Epithelial cell of prostate (primary cell): ENCODE measurements around the gene MAP3K10.
A peak's percentile ranks its signal among the peaks of the same experiment; 100 is the strongest.
"Not testable (repeated sequence)": the region's sequence is repeated elsewhere in the genome, so short reads cannot be mapped to it uniquely, and the experiment has no call there.

Source experiments
- DNase-seq: peaks from one replicate; pipeline ENCODE4 v3.0.0-alpha.2; 2011; ENCODE audit warnings: low read depth, low spot score
- H3K27ac ChIP-seq: fragments of 450-650 bp; 2 replicates; pipeline ENCODE4 v1.5.1; 2017; ENCODE audit warnings: mild to moderate bottlenecking

Gene MAP3K10

GRCh38 chr19:40214936-40215335 is 23.7 kb downstream of the MAP3K10 start:
- no peak overlapping the region for H3K27ac ChIP-seq
- DNase-seq: no peak

- no peak overlapping the region for H3K27ac ChIP-seq
- DNase-seq: no peak
Measured at GRCh38 chr19:40216013-40216776, 25.0 kb downstream of the MAP3K10 start.

GRCh38 chr19:40216777-40217026 is 25.5 kb downstream of the MAP3K10 start:
- DNase-seq: no peak
- H3K27ac ChIP-seq: no peak overlapping the region

DNA sequence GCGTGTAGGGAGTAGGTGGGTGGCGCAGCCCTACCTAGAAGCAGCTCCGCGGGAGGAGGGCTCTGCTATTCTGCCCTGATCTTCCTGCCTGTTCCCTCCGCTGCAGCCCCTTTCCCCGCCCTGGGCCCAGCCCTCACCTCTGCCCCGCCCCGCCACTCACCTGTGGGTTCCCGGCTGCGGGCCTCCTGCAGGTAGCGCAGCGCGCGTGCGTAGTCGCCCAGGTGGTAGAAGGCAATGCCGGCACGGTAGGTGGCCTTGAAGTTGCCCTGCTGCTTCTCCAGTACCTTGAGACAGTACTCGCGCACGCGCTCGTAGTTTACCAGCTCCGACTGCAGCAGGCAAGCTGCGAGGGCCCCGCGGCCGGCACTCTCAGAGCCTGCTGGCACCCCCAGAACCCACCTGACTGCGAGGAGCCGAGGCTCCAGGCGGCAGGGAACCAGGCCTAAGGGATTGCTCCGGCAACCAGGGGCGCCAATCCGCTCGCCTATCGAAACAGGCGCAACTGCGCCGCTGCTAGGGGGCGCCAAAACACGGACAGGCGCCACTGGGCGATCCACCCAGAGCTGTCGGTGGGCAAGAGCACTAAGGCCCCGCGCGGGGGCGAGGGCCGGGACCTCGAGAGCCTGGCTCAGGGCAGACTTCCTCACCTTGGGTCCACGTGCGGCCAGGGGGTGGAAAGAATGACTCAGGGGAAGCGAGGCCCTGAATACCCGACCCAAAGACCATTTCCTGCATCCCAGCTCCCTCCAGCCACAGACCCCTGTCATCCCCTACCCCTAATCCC is 26.0 kb downstream of the MAP3K10 start:
- H3K27ac ChIP-seq: no peak overlapping the region
- no peak for DNase-seq

DNA sequence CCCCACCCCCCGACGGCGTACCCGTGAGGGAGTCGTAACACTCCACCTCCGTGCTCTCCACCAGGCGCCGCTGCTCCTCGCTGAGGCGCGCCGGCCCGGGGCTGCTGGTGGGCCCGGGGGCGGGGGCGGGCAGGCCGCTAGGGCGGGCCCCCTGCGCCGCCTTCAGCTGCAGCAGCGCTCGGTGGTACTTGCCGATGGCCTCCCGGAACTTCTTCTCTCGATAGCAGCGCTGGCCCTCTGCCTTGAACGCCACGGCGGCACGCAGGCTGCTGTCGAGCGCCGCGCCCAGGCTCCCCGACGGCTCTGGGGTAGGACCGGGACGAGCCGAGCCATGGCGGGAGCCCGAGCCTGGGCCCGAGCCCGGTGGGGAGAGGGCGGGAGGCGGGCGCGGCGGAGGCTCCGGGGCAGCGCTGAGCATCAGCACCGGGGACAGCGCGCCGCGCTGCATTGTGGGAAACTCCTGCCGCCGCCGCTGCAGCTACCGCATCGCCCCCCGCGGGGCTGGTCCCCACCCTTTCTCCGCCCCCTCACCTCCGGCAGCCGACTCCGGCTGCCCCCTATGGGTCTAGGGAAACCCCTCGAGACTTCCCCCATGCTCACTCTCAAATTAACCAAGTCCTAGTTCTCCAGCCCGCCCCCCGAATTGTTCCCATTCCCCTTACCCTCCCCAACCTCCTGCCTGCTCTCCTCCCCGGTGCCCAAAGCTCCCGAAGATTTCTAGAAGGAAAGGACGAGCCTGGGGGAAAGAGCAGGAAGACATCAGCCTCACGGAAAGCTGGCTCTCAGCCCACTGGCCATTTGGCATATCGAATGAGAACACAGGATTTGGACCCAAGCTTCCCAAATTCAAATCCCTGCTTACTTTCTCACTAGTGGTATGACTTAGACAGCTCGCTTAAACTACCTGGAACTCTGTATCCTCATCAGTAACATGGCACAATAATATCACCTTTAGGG is 27.0 kb downstream of the MAP3K10 start, which contains the start of gene TTC9B:
Gene TTC9B, minus strand, starts transcription at position 451 of the 957 bp plus-strand sequence. Its CDS starts 3 bp downstream, at position 448.
- DNase-seq: no peak
- H3K27ac ChIP-seq: no peak within 1 kb of the TSS

DNA sequence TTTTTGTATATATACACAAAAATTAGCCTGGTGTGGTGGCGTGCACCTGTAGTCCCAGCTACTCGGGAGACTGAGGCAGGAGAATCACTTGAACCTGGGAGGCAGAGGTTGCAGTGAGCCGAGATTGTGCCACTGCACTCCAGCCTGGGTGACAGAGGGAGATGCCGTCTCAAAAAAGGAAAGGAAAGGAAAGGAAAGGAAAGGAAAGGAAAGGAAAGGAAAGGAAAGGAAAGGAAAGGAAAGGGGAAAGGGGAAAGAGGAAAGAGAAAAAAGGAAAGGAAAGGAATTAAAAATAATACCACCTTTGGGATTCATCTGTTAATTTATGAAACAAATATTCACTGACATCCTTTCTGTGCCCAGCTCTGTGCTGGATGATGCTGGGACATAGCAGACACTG is 27.8 kb downstream of the MAP3K10 start:
- DNase-seq, H3K27ac ChIP-seq: not testable (repeated sequence)

- H3K27ac ChIP-seq: peak overlapping the region; percentile 42
- peak; percentile 52 for DNase-seq
Measured at GRCh38 chr19:40219721-40220276, 28.6 kb downstream of the MAP3K10 start.

DNA sequence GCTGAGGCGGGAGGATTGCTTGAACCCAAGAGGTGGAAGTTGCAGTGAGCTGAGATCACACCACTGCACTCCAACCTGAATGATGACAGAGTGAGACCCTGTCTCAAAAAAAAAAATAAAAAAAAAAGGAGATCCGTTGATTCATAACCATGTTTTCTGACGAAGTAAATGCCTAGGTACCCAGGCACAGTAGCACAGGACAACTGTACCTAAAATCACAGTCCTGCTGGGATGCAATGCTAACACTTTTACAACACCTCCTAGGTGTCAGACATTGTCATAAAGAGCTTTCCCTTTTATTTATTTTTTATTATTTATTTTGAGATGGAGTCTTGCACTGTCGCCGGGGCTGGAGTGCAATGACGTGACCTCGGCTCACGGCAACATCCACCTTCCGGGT is 29.4 kb downstream of the MAP3K10 start:
- H3K27ac ChIP-seq: no peak overlapping the region
- no peak for DNase-seq

- DNase-seq: peak; percentile 48
- no peak overlapping the region for H3K27ac ChIP-seq
Measured at GRCh38 chr19:40221858-40222619, 30.8 kb downstream of the MAP3K10 start.

DNA sequence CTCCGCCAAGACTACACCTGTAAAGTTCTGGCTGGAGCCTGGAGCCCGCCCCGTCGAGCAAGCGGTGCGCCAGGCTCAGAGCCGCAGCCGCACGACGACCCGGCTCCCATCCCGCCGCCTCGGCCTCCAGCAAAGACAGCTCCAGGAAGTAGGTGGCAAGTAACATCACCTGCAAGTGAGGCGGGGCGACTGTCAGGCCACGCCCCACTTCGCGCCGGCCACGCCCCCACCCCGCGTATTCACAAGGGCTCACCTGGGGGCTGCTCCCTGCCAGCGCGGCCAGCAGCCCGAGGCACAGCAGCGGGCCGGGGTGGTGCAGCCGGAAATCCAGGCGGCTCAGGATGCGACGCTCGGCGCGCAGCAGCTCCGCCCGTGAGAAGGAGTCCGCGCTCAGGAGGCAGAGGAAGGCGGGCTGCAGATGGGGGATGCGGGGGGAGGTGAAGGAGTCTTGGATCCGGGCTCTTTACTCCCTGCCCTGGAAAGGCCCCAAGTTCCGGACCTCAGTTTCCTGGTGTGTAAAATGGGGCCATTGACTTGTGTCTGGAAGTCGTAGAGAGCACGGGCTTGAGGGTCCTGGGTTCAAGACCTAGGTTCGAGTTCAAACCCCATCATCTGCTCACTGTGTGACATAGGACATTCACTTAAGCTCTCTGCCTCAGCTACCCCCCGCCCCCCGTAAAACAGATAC is 32.1 kb downstream of the MAP3K10 start:
- no peak overlapping the region for H3K27ac ChIP-seq
- no peak for DNase-seq

- no peak overlapping the region for H3K27ac ChIP-seq
- DNase-seq: peak; percentile 37
Measured at GRCh38 chr19:40224342-40225150, 33.3 kb downstream of the MAP3K10 start.

DNA sequence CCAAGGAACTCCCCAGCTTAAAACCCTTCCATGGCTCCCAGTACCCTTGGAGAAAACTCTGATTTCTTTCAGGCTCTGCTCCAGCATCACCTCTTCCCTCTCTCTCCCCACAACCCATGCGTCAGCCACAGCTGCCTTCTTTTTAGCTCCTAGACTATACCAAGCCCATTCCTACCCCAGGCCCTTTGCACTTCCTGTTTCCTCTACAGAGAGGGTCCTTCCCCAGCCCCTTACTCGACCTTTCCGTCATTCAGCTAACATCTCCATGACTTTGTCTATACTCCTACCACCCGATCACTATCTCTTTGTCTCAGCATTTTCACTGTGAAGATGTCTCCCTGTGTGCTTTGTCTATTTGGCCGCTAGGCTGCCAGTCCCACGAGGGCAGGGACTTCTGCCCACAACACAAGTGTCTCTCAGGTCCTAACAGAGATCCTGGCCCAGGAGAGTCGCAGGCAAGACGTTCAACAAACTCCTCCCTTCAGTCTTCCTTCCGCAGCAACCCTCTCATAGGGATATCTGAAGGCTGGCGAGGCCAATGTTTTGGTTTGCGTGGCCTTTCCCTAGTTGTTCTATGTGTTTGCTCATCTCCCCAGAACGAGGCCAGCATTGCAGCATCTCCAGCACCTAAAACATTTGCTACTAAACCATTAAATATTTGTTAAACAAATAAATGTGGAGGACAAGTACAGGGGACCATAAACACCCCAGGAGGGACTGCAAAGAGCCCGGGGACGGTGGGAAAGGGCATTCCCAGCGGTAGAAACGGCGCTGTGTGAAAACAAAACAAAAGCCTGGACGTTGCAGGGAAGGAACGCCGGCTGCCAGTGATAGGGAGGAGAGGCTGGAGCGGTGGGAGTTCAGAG is 34.4 kb downstream of the MAP3K10 start:
- H3K27ac ChIP-seq: no peak overlapping the region
- no peak for DNase-seq

DNA sequence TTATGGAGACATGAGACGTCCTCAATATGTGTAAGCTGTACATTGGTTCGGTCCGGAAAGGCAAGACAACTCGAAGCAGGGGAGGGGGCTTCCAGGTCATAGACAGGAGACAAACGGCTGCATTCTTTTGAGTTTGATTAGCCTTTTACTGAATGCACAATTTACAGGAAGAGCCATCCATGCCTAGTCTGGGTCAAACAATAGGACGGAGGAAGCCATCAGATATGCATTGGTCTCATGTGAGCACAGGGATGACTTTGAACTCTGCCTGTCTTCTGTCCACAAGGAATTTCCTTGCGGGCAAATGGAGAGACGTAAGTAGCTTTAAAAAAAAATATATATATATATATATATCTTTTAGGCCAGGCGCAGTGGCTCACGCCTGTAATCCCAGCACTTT is 37.1 kb downstream of the MAP3K10 start:
- H3K27ac ChIP-seq: no peak overlapping the region
- DNase-seq: no peak

- no peak overlapping the region for H3K27ac ChIP-seq
- DNase-seq: no peak
Measured at GRCh38 chr19:40228863-40229262, 37.6 kb downstream of the MAP3K10 start.

DNA sequence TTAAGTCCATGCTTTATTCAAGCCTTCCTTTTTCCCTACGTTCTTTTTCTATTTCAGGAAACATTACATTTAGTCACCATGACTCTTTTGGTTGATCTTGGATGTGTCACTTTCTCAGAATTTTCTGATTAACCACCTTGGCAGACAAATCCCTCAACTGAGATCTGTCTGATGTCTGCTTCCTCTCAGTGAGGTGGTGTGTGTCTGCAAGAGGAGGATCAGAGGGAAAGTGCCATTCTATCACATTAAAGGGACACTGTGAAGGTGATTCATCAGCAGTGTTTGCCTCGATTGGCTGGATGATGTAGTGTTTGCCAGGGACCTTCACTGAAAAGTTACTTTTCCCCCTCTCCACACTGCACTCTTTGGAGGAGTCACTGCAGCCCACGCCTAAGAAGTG is 38.3 kb downstream of the MAP3K10 start:
- no peak for DNase-seq
- H3K27ac ChIP-seq: no peak overlapping the region

GRCh38 chr19:40229926-40230417 is 38.7 kb downstream of the MAP3K10 start:
- H3K27ac ChIP-seq: no peak overlapping the region
- DNase-seq: no peak

DNA sequence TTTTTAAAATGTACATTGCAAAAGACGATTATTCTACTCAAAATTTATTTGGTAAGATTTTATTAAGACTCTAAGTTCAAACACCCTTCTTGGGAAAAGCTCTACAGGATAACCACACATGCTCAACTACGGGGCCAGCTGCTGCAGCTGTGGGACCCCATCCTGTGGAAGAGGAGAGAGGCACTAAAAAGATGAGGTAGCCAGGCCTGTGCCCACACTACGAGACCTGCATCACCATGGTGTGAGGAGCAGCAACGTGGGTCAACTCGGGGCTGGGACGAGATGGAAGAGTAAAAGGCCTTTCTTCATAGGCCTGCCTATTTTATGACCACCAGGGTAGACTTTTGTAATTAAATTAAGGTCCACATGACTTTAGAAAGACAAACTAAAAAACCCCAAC is 39.8 kb downstream of the MAP3K10 start:
- no peak for DNase-seq
- no peak overlapping the region for H3K27ac ChIP-seq
